Smooth muscle cell (in vitro differentiated cells): ENCODE measurements around the gene RPGR. TPM values are rescaled to one million over a fixed set of nuclear protein-coding genes. Genes with fewer than 3 reads are reported as not detected.

ENCODE experiments used
- DNase-seq: peaks from one replicate; lab custom pipeline; 2025; ENCODE audit not compliant: unreplicated experiment; lab: John Stamatoyannopoulos, UW
- H2AFZ ChIP-seq: fragments of 200-600 bp; sonication (generic); 2 replicates; pipeline ENCODE4 v1.6.0; 2016; ENCODE audit warnings: antibody characterized with exemption, low read depth, mild to moderate bottlenecking
- H3F3A ChIP-seq: fragments of 200-600 bp; sonication (generic); 2 replicates; pipeline ENCODE4 v1.6.0; 2017; ENCODE audit warnings: antibody characterized with exemption, low read depth
- H3K27ac ChIP-seq: fragments of 200-600 bp; sonication (generic); 2 replicates; pipeline ENCODE4 v1.5.1; 2016; ENCODE audit warnings: low read depth, mild to moderate bottlenecking
- H3K27me3 ChIP-seq: fragments of 200-600 bp; sonication (generic); 2 replicates; pipeline ENCODE4 v1.6.1; 2016; ENCODE audit warnings: low read depth, mild to moderate bottlenecking
- H3K36me3 ChIP-seq: fragments of 200-600 bp; sonication (generic); 2 replicates; pipeline ENCODE4 v1.5.1; 2016; ENCODE audit warnings: low read depth
- H3K4me1 ChIP-seq: fragments of 200-600 bp; sonication (generic); 2 replicates; pipeline ENCODE4 v1.5.1; 2016; ENCODE audit warnings: low read depth
- H3K4me2 ChIP-seq: fragments of 200-600 bp; sonication (generic); 2 replicates; pipeline ENCODE4 v1.6.0; 2016; ENCODE audit warnings: mild to moderate bottlenecking
- H3K4me3 ChIP-seq: fragments of 200-600 bp; sonication (generic); 2 replicates; pipeline ENCODE4 v1.5.1; 2016; ENCODE audit warnings: mild to moderate bottlenecking
- H3K79me2 ChIP-seq: fragments of 200-600 bp; sonication (generic); 2 replicates; pipeline ENCODE4 v1.6.0; 2016; ENCODE audit warnings: low read depth, mild to moderate bottlenecking
- H3K9ac ChIP-seq: fragments of 200-600 bp; sonication (generic); 2 replicates; pipeline ENCODE4 v1.6.0; 2016; ENCODE audit warnings: low read depth
- H3K9me3 ChIP-seq: fragments of 200-600 bp; sonication (generic); replicated peaks from 2 replicates; pipeline ENCODE4 v1.5.1; 2016; ENCODE audit warnings: low read depth
- H4K20me1 ChIP-seq: fragments of 200-600 bp; sonication (generic); 2 replicates; pipeline ENCODE4 v1.6.0; 2016; ENCODE audit warnings: low read depth
- WGBS: methylation state at CpG from one replicate; pipeline ENCODE4 v1.1.7; 2016; ENCODE audit warnings: low lambda C conversion rate; 5-methylcytosine and 5-hydroxymethylcytosine counted together
- polyA plus RNA-seq: library from polyadenylated mRNA; unstranded; fragments of >200 nt; fragmentation: Nextera tagmentation; extraction: Ambion mirVana; gene quantifications from 2 replicates; pipeline ENCODE4 v1.2.1, GENCODE V29; 2016
- total RNA-seq: library from RNA; depleted of rRNA; stranded (reverse); fragments of >200 nt; gene quantifications from 2 replicates; pipeline ENCODE4 v1.2.3, GENCODE V29; 2014
- TF ChIP-seq, protein P1 (sequence below): fragments of 200-600 bp; sonication (generic); IDR thresholded peaks from 2 replicates; pipeline ENCODE4 v1.5.1; 2017; ENCODE audit warnings: borderline replicate concordance, mild to moderate bottlenecking, antibody characterized with exemption; ENCODE audit not compliant: insufficient read depth, poor library complexity, severe bottlenecking

Gene RPGR
- total and polyA plus RNA-seq, 2 experiments from 2014 or later = 2.4 to 11.5 TPM

DNA sequence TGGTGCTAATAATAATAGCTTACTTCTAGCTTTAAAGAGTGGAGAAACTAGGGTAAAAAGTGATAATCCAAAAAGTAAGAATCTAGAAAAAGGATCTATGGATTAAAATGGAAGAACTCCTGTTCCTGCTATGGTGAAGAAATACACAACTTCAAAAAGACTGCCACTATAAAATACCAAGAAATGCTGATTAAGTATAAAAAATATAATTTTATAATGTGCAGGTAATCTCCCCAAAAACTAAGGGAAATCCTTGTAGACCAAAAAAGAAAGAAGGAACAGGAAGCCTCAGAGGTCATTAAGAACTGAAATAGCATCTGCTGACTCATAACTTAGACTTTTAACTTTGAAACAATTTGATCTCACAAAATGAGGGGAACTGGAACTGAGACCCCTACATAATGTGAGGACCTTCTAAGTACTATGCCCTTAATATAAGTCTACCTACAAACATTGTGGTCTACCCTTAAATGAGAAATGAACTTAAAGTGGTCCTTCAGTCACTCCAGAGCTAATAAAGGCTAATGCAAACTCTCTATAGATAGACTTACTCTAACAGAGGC lies 56.1 kb downstream of the RPGR start:
- Histone ChIP-seq H3K9me3 (no peaks in the 10 kb centered on the region), H3K27ac (no peak overlapping the region), H3K79me2 (no peaks in the 10 kb centered on the region), H2AFZ (no peak overlapping the region), H3K4me3 (no peak overlapping the region), H3F3A (no peaks in the 10 kb centered on the region), H3K9ac (no peak overlapping the region), H3K36me3 (no peaks in the 10 kb centered on the region), H3K27me3 (no peaks in the 10 kb centered on the region), H4K20me1 (no peaks in the 10 kb centered on the region), H3K4me2 (no peak overlapping the region), H3K4me1 (no peaks in the 10 kb centered on the region)
- TF ChIP-seq, protein P1, sequence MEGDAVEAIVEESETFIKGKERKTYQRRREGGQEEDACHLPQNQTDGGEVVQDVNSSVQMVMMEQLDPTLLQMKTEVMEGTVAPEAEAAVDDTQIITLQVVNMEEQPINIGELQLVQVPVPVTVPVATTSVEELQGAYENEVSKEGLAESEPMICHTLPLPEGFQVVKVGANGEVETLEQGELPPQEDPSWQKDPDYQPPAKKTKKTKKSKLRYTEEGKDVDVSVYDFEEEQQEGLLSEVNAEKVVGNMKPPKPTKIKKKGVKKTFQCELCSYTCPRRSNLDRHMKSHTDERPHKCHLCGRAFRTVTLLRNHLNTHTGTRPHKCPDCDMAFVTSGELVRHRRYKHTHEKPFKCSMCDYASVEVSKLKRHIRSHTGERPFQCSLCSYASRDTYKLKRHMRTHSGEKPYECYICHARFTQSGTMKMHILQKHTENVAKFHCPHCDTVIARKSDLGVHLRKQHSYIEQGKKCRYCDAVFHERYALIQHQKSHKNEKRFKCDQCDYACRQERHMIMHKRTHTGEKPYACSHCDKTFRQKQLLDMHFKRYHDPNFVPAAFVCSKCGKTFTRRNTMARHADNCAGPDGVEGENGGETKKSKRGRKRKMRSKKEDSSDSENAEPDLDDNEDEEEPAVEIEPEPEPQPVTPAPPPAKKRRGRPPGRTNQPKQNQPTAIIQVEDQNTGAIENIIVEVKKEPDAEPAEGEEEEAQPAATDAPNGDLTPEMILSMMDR = no peak
- DNase-seq = no peak

GRCh38 chrX:38268011-38268410 lies 59.3 kb downstream of the RPGR start:
- H2AFZ ChIP-seq = no peak overlapping the region
- 93% methylated on average over 3 of the region's 3 CpGs for WGBS
- H4K20me1 ChIP-seq = no peaks in the 10 kb centered on the region
- H3K27ac ChIP-seq = no peak overlapping the region
- TF ChIP-seq, protein P1 = no peak
- no peaks in the 10 kb centered on the region for H3K4me1 ChIP-seq
- no peak overlapping the region for H3K4me3 ChIP-seq
- no peaks in the 10 kb centered on the region for H3K36me3 ChIP-seq
- no peak overlapping the region for H3K4me2 ChIP-seq
- no peaks in the 10 kb centered on the region for H3F3A ChIP-seq
- H3K79me2 ChIP-seq = no peaks in the 10 kb centered on the region
- no peaks in the 10 kb centered on the region for H3K9me3 ChIP-seq
- H3K9ac ChIP-seq = no peak overlapping the region
- no peaks in the 10 kb centered on the region for H3K27me3 ChIP-seq
- DNase-seq = no peak

- H3K27ac ChIP-seq = no peak overlapping the region
- no peak overlapping the region for H3K9ac ChIP-seq
- no peaks in the 10 kb centered on the region for H3K36me3 ChIP-seq
- H3F3A ChIP-seq = no peaks in the 10 kb centered on the region
- no peak overlapping the region for H3K4me3 ChIP-seq
- H3K4me2 ChIP-seq = no peak overlapping the region
- no peaks in the 10 kb centered on the region for H3K79me2 ChIP-seq
- no peaks in the 10 kb centered on the region for H4K20me1 ChIP-seq
- H3K4me1 ChIP-seq = no peaks in the 10 kb centered on the region
- 91% methylated on average over 9 of the region's 9 CpGs for WGBS
- TF ChIP-seq, protein P1 = no peak
- DNase-seq = no peak
- no peak overlapping the region for H2AFZ ChIP-seq
- no peaks in the 10 kb centered on the region for H3K9me3 ChIP-seq
- H3K27me3 ChIP-seq = no peaks in the 10 kb centered on the region
Measured at GRCh38 chrX:38262715-38263620, 64.3 kb downstream of the RPGR start.
